Esophagus (tissue), 2 donors: ENCODE results near the gene BAIAP3. TPM values are rescaled to one million over a fixed set of nuclear protein-coding genes. Genes with fewer than 3 reads are reported as not detected.

ENCODE experiments used
- H3K27ac ChIP-seq, 2 donors: one replicate each; pipeline ENCODE4 v1.5.1; 2013; ENCODE audit warnings: low read depth in 2 of 2, mild to moderate bottlenecking in 2 of 2, inconsistent platforms in 1 of 2, low read length in 1 of 2, moderate library complexity in 1 of 2
- H3K27me3 ChIP-seq, 2 donors: one replicate each; pipeline ENCODE4 v1.6.1; 2013; ENCODE audit warnings: low read length in 2 of 2, control low read depth in 1 of 2, mild to moderate bottlenecking in 1 of 2; ENCODE audit not compliant: insufficient read depth in 2 of 2, control insufficient read depth in 1 of 2
- H3K36me3 ChIP-seq, 2 donors: one replicate each; pipeline ENCODE4 v1.6.1; 2013; ENCODE audit warnings: low read length in 1 of 2; ENCODE audit not compliant: control insufficient read depth in 2 of 2, insufficient read depth in 2 of 2
- H3K4me1 ChIP-seq, 2 donors: one replicate each; pipeline ENCODE4 v1.6.1; 2013; ENCODE audit warnings: low read length in 1 of 2; ENCODE audit not compliant: control insufficient read depth in 2 of 2, insufficient read depth in 2 of 2
- H3K4me3 ChIP-seq, 2 donors: one replicate each; pipeline ENCODE4 v1.5.1; 2013; ENCODE audit warnings: low read length in 2 of 2, mild to moderate bottlenecking in 2 of 2, low read depth in 1 of 2, moderate library complexity in 1 of 2
- H3K9me3 ChIP-seq, 2 donors: one replicate each; pipeline ENCODE4 v1.6.1; 2013; ENCODE audit warnings: mild to moderate bottlenecking in 2 of 2, low read depth in 1 of 2, low read length in 1 of 2, moderate library complexity in 1 of 2; ENCODE audit not compliant: control insufficient read depth in 2 of 2, insufficient read depth in 1 of 2
- WGBS, 2 donors: extraction: QIAGEN DNeasy Blood & Tissue Kit; methylation state at CpG; one replicate each; pipeline ENCODE4 v1.1.7; 2013; 5-methylcytosine and 5-hydroxymethylcytosine counted together
- polyA plus RNA-seq, 2 donors: library from polyadenylated mRNA; stranded (reverse); fragments of 200-250 nt; gene quantifications; one replicate each; pipeline ENCODE4 v1.2.3, GENCODE V29; 2013
- donor health status: healthy with polysubstance abuse.
- donor health status: Bipolar disorder and iron deficiency.

BAIAP3 gene
- polyA plus RNA-seq, 2 donors: 1.2 to 2.7 TPM

GRCh38 chr16:1380195-1380594, 46.8 kb downstream of the BAIAP3 start:
- H3K9me3 ChIP-seq: no peaks in the 10 kb centered on the region
- no peaks in the 10 kb centered on the region for H3K27me3 ChIP-seq
- 75 to 79% methylated on average over 10 of the region's 10 CpGs for WGBS, 2 donors
- H3K27ac ChIP-seq: no peak overlapping the region
- peaks cover 7 to 11% of the 10 kb centered on the region in 2 donors for H3K4me1 ChIP-seq
- peaks cover 2 to 27% of the 10 kb centered on the region in 2 donors for H3K36me3 ChIP-seq
- no peak overlapping the region for H3K4me3 ChIP-seq

GRCh38 chr16:1381612-1382406, 48.4 kb downstream of the BAIAP3 start:
- Histone ChIP-seq H3K4me1 (peaks cover 7 to 11% of the 10 kb centered on the region in 2 donors), H3K27ac (no peak overlapping the region), H3K27me3 (no peaks in the 10 kb centered on the region), H3K9me3 (no peaks in the 10 kb centered on the region), H3K36me3 (peaks cover 2 to 26% of the 10 kb centered on the region in 2 donors), H3K4me3 (no peak overlapping the region)
- WGBS, 2 donors: 91% methylated on average over 9 of the region's 9 CpGs

GRCh38 chr16:1383556-1383955, 50.1 kb downstream of the BAIAP3 start:
- H3K36me3 ChIP-seq: peaks cover 2 to 33% of the 10 kb centered on the region in 2 donors
- peaks cover 2 to 6% of the 10 kb centered on the region in 2 donors for H3K4me1 ChIP-seq
- H3K4me3 ChIP-seq: no peak overlapping the region
- 89 to 91% methylated on average over 16 to 18 of the region's 18 CpGs for WGBS, 2 donors
- no peaks in the 10 kb centered on the region for H3K9me3 ChIP-seq
- no peaks in the 10 kb centered on the region for H3K27me3 ChIP-seq
- no peak overlapping the region for H3K27ac ChIP-seq

GRCh38 chr16:1385232-1385631, 51.8 kb downstream of the BAIAP3 start:
- Histone ChIP-seq H3K27ac (no peak overlapping the region), H3K27me3 (no peaks in the 10 kb centered on the region), H3K4me3 (no peak overlapping the region), H3K36me3 (peaks cover 1 to 36% of the 10 kb centered on the region in 2 donors), H3K4me1 (no peaks in the 10 kb centered on the region), H3K9me3 (no peaks in the 10 kb centered on the region)
- 95 to 96% methylated on average over 39 of the region's 39 CpGs for WGBS, 2 donors

GRCh38 chr16:1387331-1387730, 53.9 kb downstream of the BAIAP3 start:
- Histone ChIP-seq H3K27ac (no peak overlapping the region), H3K9me3 (no peaks in the 10 kb centered on the region), H3K4me3 (no peak overlapping the region), H3K36me3 (peaks cover 0 to 36% of the 10 kb centered on the region in 2 donors), H3K4me1 (no peaks in the 10 kb centered on the region), H3K27me3 (no peaks in the 10 kb centered on the region)
- WGBS, 2 donors: 94 to 96% methylated on average over 16 of the region's 16 CpGs

GRCh38 chr16:1389762-1390161, 56.3 kb downstream of the BAIAP3 start:
- Histone ChIP-seq H3K9me3 (no peaks in the 10 kb centered on the region), H3K36me3 (peaks cover 0 to 38% of the 10 kb centered on the region in 2 donors), H3K4me3 (no peak overlapping the region), H3K27me3 (no peaks in the 10 kb centered on the region), H3K4me1 (no peaks in the 10 kb centered on the region), H3K27ac (no peak overlapping the region)
- WGBS, 2 donors: 94% methylated on average over 7 of the region's 7 CpGs

- H3K36me3 ChIP-seq: peaks cover 0 to 33% of the 10 kb centered on the region in 2 donors
- H3K4me1 ChIP-seq: no peaks in the 10 kb centered on the region
- H3K9me3 ChIP-seq: no peaks in the 10 kb centered on the region
- H3K27ac ChIP-seq: no peak overlapping the region
- no peaks in the 10 kb centered on the region for H3K27me3 ChIP-seq
- WGBS, 2 donors: 80 to 84% methylated on average over 28 of the region's 28 CpGs
- no peak overlapping the region for H3K4me3 ChIP-seq
Observed at GRCh38 chr16:1390239-1390779, 56.9 kb downstream of the BAIAP3 start.

GRCh38 chr16:1392826-1393225, 59.4 kb downstream of the BAIAP3 start:
- no peaks in the 10 kb centered on the region for H3K27me3 ChIP-seq
- no peaks in the 10 kb centered on the region for H3K4me1 ChIP-seq
- H3K9me3 ChIP-seq: no peaks in the 10 kb centered on the region
- 93 to 94% methylated on average over 17 of the region's 17 CpGs for WGBS, 2 donors
- no peak overlapping the region for H3K27ac ChIP-seq
- H3K4me3 ChIP-seq: no peak overlapping the region
- H3K36me3 ChIP-seq: peaks cover 0 to 36% of the 10 kb centered on the region in 2 donors

GRCh38 chr16:1393613-1394176, 60.2 kb downstream of the BAIAP3 start:
- H3K4me3 ChIP-seq: no peak overlapping the region
- H3K27ac ChIP-seq: no peak overlapping the region
- no peaks in the 10 kb centered on the region for H3K27me3 ChIP-seq
- WGBS, 2 donors: 94 to 95% methylated on average over 21 of the region's 21 CpGs
- H3K4me1 ChIP-seq: no peaks in the 10 kb centered on the region
- no peaks in the 10 kb centered on the region for H3K9me3 ChIP-seq
- peaks cover 0 to 37% of the 10 kb centered on the region in 2 donors for H3K36me3 ChIP-seq
